Mesodermal cell (in vitro differentiated cells): ENCODE measurements around the gene CD247.
A peak's percentile ranks its signal among the peaks of the same experiment; 100 is the strongest.

Experiments
- H3K27ac ChIP-seq: 2 replicates; pipeline ENCODE4 v1.7.0; 2013; ENCODE audit warnings: mild to moderate bottlenecking, low read depth, low read length, moderate library complexity; ENCODE audit not compliant: severe bottlenecking
- H3K36me3 ChIP-seq: 2 replicates; pipeline ENCODE4 v1.7.1; 2013; ENCODE audit warnings: mild to moderate bottlenecking, low read length, moderate library complexity; ENCODE audit not compliant: control insufficient read depth, insufficient read depth
- H3K4me1 ChIP-seq: one replicate; pipeline ENCODE4 v1.7.1; 2013; ENCODE audit warnings: mild to moderate bottlenecking, low read length; ENCODE audit not compliant: insufficient read depth, control insufficient read depth, poor library complexity, severe bottlenecking
- H3K4me3 ChIP-seq: 2 replicates; pipeline ENCODE4 v1.7.0; 2013; ENCODE audit warnings: low read length, control low read depth, mild to moderate bottlenecking; ENCODE audit not compliant: insufficient read depth, poor library complexity, severe bottlenecking; ENCODE audit errors: extremely low read depth
- H3K9me3 ChIP-seq: 2 replicates; pipeline ENCODE4 v1.7.1; 2013; ENCODE audit warnings: mild to moderate bottlenecking, low read length, moderate library complexity; ENCODE audit not compliant: control insufficient read depth
- WGBS, 2 experiments: methylation state at CpG; one replicate each; pipeline ENCODE4 v1.1.5; 2013; ENCODE audit warnings: missing lambda C conversion rate in 2 of 2; ENCODE audit not compliant: insufficient coverage in 2 of 2; 5-methylcytosine and 5-hydroxymethylcytosine counted together

The CD247 gene

GRCh38 chr1:167443757-167444156 is 74.6 kb downstream of the CD247 start:
- 87 to 88% methylated on average over 2 to 3 of the region's 5 CpGs for WGBS, 2 experiments
- no peaks in the 10 kb centered on the region for H3K4me1 ChIP-seq
- no peaks in the 10 kb centered on the region for H3K36me3 ChIP-seq
- no peaks in the 10 kb centered on the region for H3K9me3 ChIP-seq
- no peak overlapping the region for H3K27ac ChIP-seq
- H3K4me3 ChIP-seq: no peak overlapping the region

GRCh38 chr1:167442854-167443565 is 75.3 kb downstream of the CD247 start:
- 88 to 90% methylated on average over 6 to 7 of the region's 9 CpGs for WGBS, 2 experiments
- Histone ChIP-seq H3K4me1 (no peaks in the 10 kb centered on the region), H3K4me3 (no peak overlapping the region), H3K36me3 (no peaks in the 10 kb centered on the region), H3K27ac (no peak overlapping the region), H3K9me3 (no peaks in the 10 kb centered on the region)

GRCh38 chr1:167442142-167442848 is 76.0 kb downstream of the CD247 start:
- no peaks in the 10 kb centered on the region for H3K9me3 ChIP-seq
- H3K27ac ChIP-seq: no peak overlapping the region
- WGBS, 2 experiments: 48 to 49% methylated on average over 11 to 12 of the region's 12 CpGs
- H3K4me3 ChIP-seq: no peak overlapping the region
- no peaks in the 10 kb centered on the region for H3K4me1 ChIP-seq
- no peaks in the 10 kb centered on the region for H3K36me3 ChIP-seq

- H3K4me1 ChIP-seq: no peaks in the 10 kb centered on the region
- no peaks in the 10 kb centered on the region for H3K9me3 ChIP-seq
- WGBS, 2 experiments: 94 to 100% methylated on average over 3 of the region's 3 CpGs
- H3K27ac ChIP-seq: no peak overlapping the region
- H3K4me3 ChIP-seq: no peak overlapping the region
- H3K36me3 ChIP-seq: no peaks in the 10 kb centered on the region
Measured at GRCh38 chr1:167441222-167441621, 77.1 kb downstream of the CD247 start.

- 86 to 88% methylated on average over 5 of the region's 8 CpGs for WGBS, 2 experiments
- Histone ChIP-seq H3K4me1 (no peaks in the 10 kb centered on the region), H3K27ac (no peak overlapping the region), H3K4me3 (no peak overlapping the region), H3K36me3 (no peaks in the 10 kb centered on the region), H3K9me3 (no peaks in the 10 kb centered on the region)
Measured at GRCh38 chr1:167440776-167441175, 77.6 kb downstream of the CD247 start.

GRCh38 chr1:167440345-167440744 is 78.0 kb downstream of the CD247 start:
- no peaks in the 10 kb centered on the region for H3K4me1 ChIP-seq
- H3K36me3 ChIP-seq: no peaks in the 10 kb centered on the region
- H3K4me3 ChIP-seq: no peak overlapping the region
- WGBS, 2 experiments: 85 to 97% methylated on average over 2 to 4 of the region's 4 CpGs
- H3K27ac ChIP-seq: no peak overlapping the region
- no peaks in the 10 kb centered on the region for H3K9me3 ChIP-seq

GRCh38 chr1:167439301-167439988 is 78.9 kb downstream of the CD247 start:
- 20 to 25% methylated on average over 34 to 41 of the region's 49 CpGs for WGBS, 2 experiments
- H3K4me3 ChIP-seq: peak overlapping the region; percentile 40
- no peaks in the 10 kb centered on the region for H3K36me3 ChIP-seq
- no peaks in the 10 kb centered on the region for H3K9me3 ChIP-seq
- H3K4me1 ChIP-seq: no peaks in the 10 kb centered on the region
- no peak overlapping the region for H3K27ac ChIP-seq

- peak overlapping the region; percentile 40 for H3K4me3 ChIP-seq
- 80 to 84% methylated on average over 7 to 8 of the region's 17 CpGs for WGBS, 2 experiments
Measured at GRCh38 chr1:167438171-167439138, 79.9 kb downstream of the CD247 start.

GRCh38 chr1:167435484-167435883 is 82.8 kb downstream of the CD247 start:
- Histone ChIP-seq H3K36me3 (no peaks in the 10 kb centered on the region), H3K4me1 (peaks cover 4% of the 10 kb centered on the region), H3K9me3 (no peaks in the 10 kb centered on the region), H3K27ac (no peak overlapping the region), H3K4me3 (no peak overlapping the region)
- WGBS, 2 experiments: 90 to 95% methylated on average over 2 to 4 of the region's 4 CpGs

More at GRCh38 chr1:167438171-167439138, 79.9 kb downstream of the CD247 start:
- Histone ChIP-seq H3K36me3 (no peaks in the 10 kb centered on the region), H3K4me1 (no peaks in the 10 kb centered on the region), H3K9me3 (no peaks in the 10 kb centered on the region), H3K27ac (no peak overlapping the region)

- Histone ChIP-seq H3K4me3 (no peak overlapping the region), H3K36me3 (no peaks in the 10 kb centered on the region), H3K4me1 (peaks cover 4% of the 10 kb centered on the region), H3K27ac (no peak overlapping the region), H3K9me3 (no peaks in the 10 kb centered on the region)
- 91 to 93% methylated on average over 3 to 4 of the region's 6 CpGs for WGBS, 2 experiments
Measured at GRCh38 chr1:167434306-167434705, 84.0 kb downstream of the CD247 start.
